Activated CD4-positive, alpha-beta T cell treated with anti-CD3 and anti-CD28 coated beads for 24 hours (primary cell): ENCODE data around the gene CABP4.

Experiments used
- DNase-seq, 2 donors: peaks; one replicate each; pipeline ENCODE4 v3.0.0-alpha.2; 2020; ENCODE audit warnings: low read depth in 2 of 2

The CABP4 gene

GRCh38 chr11:67496113-67496512 lies 41.0 kb downstream of the CABP4 start:
- DNase-seq = no peak

GRCh38 chr11:67497656-67498291 lies 42.6 kb downstream of the CABP4 start:
- no peak for DNase-seq

- DNase-seq = no peak
Observed at GRCh38 chr11:67498544-67498972, 43.4 kb downstream of the CABP4 start.

GRCh38 chr11:67499808-67500483 lies 44.8 kb downstream of the CABP4 start:
- no peak for DNase-seq

GRCh38 chr11:67500484-67500821 lies 45.3 kb downstream of the CABP4 start:
- DNase-seq = no peak

DNA sequence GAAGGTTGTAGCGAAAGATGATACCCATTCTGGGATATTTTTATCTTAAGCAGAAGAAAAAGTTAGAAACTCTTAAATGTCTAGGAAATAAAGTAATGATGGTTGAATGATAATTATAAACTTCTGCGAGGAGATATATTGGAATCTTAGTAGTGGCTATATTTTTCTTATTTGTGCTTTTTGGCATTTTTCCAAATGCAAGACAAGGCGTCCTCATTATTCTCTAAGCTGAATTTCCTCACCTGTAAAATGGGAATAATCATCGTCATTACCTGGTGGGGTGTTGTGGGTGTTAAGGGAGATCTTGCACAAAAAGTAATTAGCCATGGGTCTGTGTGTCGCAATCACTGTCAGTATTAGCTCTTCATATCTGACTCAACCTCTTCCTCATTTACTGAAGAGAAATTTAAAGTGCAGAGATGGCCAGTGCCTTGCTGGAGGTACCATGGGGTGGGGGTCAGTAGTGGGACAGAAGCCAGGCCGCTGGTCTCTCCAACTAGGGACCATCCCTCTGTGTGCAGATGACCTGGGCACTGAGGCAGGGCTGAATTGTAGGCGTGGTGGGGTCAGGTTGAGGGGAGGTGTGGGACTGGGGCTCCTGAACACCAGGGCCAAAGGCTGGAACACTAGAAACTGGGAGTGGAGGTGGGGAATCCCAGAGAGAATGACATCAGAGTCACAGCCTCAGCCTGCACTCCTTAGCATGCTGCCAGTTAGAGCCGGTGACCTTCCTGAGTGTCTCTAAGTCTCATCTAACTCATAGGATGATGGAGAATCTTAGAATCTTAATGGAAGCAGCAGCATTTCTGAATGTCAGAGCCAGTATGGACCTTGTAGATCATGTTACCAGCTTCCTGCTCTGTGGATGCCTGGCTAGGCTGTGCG lies 45.9 kb downstream of the CABP4 start:
- no peak for DNase-seq

- no peak for DNase-seq
Observed at GRCh38 chr11:67501854-67502253, 46.7 kb downstream of the CABP4 start.

DNA sequence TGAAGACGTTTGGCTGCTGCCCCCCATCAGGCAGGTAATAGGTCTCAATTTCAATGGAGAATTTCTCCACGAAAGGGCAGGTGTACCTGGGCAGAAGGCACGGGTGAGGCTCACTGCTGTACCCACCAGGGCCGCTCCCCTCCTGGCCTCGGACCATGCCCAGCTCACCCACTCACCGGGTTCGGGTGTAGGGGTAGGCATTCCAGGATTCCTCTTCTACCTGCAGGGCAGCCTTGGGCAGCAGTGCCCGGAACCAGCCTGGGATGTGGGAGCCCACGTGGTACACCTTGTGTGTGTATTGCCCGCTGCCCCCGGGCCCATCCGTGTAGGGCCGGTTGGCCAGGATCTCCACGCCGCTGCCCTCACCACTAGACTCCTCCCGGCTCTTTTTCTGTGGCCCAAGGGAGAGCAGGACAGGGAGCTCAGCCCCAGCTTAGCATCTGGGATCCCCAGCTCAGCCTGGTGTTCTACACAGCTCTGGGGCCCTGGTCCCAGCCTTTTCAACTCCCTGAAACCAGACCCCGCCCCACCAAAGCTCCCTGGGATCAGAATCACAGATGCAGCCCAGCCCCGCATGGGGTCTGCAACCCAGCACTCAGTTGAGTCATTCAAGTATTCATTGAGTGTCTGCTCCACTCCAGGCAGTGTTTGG lies 47.3 kb downstream of the CABP4 start:
- no peak for DNase-seq

GRCh38 chr11:67503119-67504004 lies 48.2 kb downstream of the CABP4 start:
- no peak for DNase-seq

DNA sequence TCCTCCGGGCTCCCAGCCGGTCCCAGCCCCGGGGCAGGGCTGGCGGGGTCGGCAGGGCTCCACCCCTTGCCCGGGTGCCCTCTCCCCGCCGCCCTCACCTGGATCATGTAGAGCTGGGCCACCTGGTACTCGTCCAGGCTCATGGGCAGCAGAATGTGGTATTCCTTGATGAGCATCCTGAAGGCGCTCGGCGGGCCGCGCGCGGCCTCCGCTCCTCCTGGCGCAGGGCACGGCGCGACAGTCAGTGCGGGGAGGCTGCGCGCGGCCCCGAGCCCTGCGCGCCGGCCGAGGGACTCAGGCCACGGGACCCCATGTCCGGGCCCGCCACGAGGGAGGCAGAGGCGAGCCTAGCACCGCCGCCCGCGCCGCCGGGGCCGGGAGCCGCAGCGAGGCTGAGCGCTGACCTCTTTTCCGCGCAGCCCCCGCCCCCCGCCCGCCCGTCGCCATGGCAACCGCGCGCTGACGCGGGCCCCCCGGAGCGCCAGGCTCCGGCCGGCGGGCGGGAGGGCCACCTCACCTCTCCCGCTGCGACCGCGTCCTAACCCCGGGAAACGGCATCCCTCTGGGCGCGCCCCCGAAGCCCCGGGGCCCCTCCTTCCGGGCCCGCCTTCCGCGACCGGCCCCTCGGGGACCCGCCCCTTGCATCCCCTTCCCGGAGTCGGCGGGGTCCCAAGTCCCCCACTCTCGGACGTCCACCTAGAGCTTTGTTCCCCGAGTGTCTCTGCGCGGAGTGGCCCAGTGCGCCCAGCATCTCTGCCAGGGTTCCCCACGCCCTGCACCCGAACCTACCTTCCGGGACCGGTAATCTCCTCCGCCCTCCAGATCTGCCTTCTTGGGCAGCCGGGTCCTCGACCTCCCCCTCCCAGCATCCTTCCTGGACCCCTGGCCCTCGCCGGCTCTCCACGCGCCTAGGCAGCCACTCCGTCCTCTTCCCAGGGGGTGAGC lies 49.1 kb downstream of the CABP4 start:
- DNase-seq = no peak

- peak; percentile 67 to 73 for DNase-seq
Observed at GRCh38 chr11:67504950-67505581, 49.9 kb downstream of the CABP4 start, which contains the start of gene PITPNM1. Gene PITPNM1 (minus strand): TSS chr11:67505363. CDS start chr11:67504180, 1,183 bp downstream.

DNA sequence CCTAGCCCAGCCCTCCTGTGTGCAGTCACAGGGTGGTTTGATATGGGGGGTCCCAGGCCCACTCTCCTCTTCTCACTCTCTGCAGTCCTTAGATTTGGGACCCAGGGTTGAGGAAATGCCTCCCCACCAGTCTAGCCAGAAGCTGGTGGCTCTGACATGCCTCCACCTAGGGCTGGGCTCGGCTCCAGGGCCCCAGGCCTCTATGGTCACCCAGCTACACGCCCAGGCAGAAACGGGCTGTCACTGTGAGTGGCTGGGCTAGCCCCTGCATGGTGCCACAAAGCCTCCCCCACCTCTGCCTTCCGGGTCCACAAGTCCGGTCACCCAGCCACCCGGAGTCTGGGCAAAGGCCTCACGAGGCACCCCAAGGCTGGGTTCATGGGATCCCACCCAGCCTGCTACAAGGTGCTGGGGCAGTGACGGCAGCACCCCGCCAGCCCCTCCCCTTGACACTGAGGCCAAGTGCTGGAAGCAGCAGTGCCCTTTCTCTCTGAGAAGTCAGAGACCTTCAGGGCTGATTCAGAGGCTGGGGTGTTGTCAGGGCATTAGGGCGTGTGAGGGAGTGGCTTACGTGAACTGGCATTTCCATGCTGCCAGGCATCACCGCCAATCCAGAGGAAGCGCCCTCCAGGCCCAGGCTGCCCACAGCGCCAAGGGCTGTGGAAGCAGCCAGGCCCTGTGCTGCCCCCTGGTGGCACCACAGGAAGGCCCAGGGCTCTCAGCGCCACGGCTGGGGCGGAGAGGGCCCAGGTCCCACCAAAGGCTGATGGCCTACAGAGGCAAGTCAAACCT lies 50.6 kb downstream of the CABP4 start:
- DNase-seq = peak; percentile 87 to 90

GRCh38 chr11:67506426-67507051 lies 51.4 kb downstream of the CABP4 start:
- DNase-seq = no peak

DNA sequence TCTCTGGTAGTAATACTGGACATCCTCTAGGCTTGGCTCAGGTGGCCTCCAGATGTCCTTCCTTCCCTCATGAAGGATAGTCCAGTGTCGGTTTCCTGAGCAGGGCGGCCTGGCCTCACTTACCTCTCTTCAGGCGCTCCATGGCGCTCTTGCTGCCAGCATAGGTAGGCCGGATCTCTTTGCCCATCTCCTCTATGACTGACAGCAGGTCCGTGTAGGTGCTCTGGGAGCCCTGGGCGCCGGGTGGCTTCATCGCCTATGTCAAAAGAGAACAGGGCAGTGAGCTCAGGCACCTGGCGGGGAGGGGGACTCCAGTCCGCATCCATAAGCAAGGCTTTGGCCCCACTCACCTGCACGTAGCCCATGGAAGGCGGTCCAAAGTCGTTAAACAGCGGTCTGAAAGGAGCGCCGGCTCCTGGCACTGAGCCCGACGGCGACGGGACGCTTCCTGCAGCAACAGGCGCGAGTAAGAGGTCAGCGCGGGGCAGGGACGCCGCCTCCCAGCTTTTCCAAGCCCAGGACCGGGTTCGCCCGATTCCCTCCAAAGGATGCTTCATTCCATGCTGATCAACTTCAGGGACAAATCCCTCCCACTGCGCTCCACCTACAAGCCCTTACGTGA lies 52.2 kb downstream of the CABP4 start:
- no peak for DNase-seq

GRCh38 chr11:67507864-67508485 lies 52.8 kb downstream of the CABP4 start, which contains the start of gene CDK2AP2:
Gene CDK2AP2 (minus strand): TSS chr11:67508162. CDS start chr11:67508082, 80 bp downstream.
- DNase-seq = peak; percentile 97 to 99

DNA sequence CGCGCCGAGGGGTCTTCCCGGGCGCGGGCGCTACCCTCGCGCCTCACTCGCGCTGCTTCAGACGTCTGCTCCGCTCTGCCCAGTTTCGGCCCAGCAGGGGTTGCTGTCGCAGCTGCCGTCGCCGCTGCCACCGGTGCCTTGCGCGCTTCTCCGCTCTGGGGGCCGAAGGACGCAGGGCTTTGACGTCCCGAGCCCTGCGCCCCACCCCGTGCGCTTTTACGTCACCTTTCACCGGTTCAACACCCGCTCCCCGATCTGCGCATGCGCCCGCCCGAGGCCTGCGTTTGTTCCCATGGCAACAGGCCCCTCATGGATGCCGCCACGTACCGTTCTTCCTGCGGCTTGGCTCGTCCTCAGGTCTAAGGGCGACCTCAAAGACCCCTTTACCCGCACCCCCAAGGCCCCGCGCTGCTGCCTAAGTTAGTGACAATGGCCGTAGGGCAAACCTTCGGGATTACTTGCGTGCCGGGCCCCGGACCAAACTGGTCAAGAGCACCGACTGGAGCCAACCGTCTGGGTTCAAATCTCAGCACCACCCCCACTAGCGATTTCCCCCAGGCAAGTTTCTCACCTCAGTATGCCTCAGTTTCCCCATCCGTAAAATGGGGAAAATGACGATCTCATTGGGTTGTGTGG lies 53.5 kb downstream of the CABP4 start:
- DNase-seq = peak; percentile 99

- no peak for DNase-seq
Observed at GRCh38 chr11:67510023-67510345, 54.8 kb downstream of the CABP4 start.
